NCI-H446 (cell line): ENCODE measurements around the gene NOP9.
"Not testable (repeated sequence)": the region's sequence is repeated elsewhere in the genome, so short reads cannot be mapped to it uniquely, and the experiment has no call there.

Experiments
- DNase-seq, 2 experiments: peaks; one replicate each; lab custom pipeline; 2025; lab: John Stamatoyannopoulos, UW

NOP9 gene

DNA sequence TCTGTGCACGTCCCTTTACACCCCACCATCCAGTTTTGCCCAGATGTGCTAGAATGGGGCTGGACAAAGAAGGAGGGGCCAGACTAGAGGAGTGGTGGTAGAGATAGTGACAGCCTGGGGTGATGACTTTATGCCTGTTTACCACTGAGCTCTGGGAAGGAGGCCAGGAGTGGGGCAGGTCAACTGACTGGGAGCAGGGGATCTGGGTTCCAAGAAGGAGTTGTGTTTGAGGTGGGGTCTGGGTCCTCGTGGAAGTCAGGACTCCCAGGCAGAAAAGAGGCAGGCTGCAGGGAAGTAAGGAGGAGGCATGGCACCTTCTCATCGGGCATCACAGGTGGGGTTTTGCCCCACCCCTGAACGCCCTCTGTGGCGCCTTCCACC, 10.6 kb downstream of the NOP9 start:
- no peak for DNase-seq

DNA sequence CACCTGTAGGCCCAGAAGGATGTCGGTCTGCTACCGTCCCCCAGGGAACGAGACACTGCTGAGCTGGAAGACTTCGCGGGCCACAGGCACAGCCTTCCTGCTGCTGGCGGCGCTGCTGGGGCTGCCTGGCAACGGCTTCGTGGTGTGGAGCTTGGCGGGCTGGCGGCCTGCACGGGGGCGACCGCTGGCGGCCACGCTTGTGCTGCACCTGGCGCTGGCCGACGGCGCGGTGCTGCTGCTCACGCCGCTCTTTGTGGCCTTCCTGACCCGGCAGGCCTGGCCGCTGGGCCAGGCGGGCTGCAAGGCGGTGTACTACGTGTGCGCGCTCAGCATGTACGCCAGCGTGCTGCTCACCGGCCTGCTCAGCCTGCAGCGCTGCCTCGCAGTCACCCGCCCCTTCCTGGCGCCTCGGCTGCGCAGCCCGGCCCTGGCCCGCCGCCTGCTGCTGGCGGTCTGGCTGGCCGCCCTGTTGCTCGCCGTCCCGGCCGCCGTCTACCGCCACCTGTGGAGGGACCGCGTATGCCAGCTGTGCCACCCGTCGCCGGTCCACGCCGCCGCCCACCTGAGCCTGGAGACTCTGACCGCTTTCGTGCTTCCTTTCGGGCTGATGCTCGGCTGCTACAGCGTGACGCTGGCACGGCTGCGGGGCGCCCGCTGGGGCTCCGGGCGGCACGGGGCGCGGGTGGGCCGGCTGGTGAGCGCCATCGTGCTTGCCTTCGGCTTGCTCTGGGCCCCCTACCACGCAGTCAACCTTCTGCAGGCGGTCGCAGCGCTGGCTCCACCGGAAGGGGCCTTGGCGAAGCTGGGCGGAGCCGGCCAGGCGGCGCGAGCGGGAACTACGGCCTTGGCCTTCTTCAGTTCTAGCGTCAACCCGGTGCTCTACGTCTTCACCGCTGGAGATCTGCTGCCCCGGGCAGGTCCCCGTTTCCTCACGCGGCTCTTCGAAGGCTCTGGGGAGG, 11.3 kb downstream of the NOP9 start, which contains the start of gene LTB4R:
Gene LTB4R, plus strand, starts transcription at position 857 of the 959 bp plus-strand sequence. CDS start 4,150 bp downstream, outside the sequence.
- no peak for DNase-seq

DNA sequence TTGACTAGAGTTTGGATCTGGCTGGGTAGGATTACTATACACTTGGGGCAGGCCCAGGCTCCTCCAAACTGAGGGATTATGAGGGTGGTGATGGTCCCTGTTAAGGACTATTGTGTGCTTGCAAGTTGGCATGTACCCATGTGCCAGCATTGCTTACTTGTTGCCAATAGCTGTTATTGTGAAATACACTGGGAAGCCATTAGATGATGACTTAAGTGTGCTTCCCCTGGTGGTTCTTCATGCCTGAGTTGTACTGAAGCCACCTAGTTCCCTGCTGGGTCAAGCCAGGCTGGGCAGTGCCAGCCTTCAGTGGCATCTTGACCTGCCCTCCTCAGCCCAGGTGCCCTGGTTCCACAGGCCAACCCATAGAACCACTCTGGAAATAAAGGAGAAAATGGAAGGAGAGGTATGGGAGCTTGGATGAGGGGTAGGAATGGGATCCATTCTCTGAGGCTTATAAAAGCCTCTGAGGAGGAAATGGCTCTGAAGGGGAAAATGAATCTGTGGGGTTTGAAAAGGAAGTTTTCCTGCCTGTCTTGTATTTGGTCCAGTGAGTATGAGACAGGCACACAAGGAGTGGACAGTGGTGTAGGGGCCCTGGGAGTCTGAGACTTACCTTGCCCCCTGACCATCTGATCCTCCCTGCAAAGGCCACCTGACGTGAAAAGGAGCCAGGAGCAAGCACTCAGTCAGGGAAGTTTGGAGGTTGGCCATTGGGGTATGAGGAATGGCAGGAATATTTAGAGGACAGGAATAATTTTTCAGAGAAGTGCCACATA, 12.4 kb downstream of the NOP9 start:
- no peak for DNase-seq

DNA sequence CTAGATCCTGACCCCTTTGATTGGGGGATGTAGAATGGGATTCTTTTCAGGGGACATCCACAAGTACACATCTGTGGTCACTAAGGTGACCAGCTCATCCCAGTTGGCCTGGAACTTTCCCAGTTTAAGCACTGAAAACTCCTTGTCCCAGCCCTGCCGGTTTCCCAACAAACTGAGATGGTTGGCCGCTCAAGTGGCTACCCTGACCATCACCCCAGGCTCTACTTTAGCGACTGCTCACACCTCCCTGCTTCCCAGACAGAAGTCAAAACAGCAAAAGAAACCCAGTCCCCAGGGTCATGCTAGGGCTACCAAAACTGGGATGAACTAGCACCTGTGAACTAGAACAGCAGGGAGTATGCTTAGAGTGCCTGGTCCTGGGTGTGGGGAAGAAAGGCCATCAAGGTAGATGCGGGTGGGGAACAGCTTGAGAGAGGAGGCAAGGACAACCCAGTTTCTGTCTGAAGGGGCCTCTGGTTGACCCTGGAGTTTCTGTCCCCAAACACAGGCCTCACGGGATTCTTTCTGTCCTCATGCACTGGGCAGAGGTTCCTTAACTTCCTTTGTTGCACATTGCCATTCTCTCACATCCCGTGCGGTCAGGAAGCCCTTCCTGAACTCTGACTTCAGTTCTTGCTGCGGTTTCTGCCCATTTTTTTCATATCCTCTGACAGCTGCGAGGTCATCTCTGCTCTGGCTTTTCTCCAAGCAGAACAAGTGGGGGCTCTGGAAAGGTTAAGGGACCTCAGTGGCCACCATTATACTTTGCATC, 13.3 kb downstream of the NOP9 start:
- no peak for DNase-seq

DNA sequence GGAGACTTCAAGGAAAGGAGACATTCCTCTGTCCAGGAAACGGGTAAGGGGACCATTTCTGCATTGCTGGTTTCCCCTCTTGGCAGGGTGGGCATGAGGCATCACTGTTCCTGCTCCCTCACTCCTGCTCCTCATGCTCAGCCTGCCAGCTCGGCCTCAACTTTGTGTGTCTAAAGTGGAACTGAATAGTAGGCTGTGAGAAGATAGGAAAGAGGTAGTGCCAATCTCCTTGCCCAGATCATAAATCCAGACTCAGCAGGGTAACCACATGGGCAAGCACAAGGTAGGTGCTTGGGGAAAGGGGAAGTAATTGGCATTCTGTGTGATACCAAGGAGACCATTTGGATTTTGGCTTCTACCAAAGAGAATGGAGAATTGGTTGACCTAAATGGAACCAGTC, 14.3 kb downstream of the NOP9 start:
- DNase-seq: no peak

GRCh38 chr14:24314377-24315193, 14.9 kb downstream of the NOP9 start:
- no peak for DNase-seq

- DNase-seq: no peak
Observed at GRCh38 chr14:24315243-24315806, 15.7 kb downstream of the NOP9 start.

- no peak for DNase-seq
Observed at GRCh38 chr14:24315807-24316596, 16.4 kb downstream of the NOP9 start.

DNA sequence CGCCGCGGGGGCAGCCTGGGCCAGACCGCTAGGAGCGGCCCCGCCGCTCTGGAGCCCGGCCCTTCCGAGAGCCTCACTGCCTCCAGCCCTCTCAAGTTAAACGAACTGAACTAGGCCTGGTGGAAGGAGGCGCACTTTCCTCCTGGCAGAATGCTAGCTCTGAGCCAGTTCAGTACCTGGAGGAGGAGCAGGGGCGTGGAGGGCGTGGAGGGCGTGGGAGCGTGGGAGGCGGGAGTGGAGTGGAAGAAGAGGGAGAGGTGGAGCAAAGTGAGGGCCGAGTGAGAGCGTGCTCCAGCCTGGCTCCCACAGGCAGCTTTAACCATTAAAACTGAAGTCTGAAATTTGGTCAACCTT, 16.9 kb downstream of the NOP9 start:
- DNase-seq: no peak

DNA sequence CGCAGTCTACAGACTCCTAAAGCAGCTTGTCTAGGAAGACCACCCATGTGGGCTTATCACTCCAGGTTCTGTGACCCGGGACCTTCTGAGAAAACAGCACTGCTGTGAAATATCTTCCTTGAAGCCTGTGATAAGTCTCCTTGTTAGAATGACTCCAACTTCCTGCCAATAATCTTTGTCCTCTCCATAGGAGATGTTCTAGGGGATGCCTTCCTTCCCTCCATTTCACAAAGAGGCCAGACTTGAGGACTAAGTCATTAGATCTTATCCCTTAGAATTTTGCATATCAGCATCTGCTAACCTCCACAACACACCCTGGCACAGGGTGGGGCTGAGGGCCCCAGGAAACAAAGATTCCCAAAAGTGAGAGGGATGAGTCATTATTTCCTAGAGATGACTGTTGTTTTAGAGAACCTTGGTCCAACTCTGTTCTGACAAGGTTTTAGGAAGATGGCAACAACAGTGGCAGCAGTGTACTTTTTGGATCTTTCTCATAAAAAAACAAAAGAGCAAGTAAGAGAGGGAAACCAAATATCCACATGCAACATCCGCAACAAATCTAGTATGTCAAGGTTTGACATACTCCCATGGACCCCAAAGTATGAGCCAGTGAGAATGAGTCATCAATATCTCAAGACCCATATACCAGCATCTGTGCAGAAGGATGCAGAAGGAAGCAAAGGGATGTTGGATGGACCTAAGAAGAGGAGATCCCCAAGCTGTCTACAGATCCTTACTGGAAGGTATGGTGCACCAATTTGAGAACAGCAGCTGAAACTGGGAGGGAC, 17.7 kb downstream of the NOP9 start:
- no peak for DNase-seq

GRCh38 chr14:24321212-24321975, 21.7 kb downstream of the NOP9 start:
- no peak for DNase-seq

DNA sequence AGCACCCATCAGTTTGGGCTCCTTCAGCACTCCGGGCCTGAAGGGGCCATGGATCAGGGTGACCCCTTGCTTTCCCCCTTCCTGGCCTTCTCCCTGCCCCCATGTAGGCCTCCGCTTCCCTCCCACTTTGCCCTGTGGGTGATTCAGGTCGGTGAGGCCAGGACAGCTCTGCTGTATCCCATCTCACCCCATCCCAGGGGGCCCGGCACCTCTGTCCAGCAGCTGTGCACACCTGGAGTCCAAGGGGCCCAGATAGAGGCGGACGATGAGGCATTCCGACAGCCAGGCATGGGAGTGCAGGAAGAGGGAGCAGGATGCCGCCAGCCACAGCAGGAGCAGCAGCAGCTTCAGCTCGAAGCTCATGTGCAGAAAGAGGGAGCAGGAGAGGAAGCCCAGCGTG, 23.0 kb downstream of the NOP9 start:
- DNase-seq: no peak

DNA sequence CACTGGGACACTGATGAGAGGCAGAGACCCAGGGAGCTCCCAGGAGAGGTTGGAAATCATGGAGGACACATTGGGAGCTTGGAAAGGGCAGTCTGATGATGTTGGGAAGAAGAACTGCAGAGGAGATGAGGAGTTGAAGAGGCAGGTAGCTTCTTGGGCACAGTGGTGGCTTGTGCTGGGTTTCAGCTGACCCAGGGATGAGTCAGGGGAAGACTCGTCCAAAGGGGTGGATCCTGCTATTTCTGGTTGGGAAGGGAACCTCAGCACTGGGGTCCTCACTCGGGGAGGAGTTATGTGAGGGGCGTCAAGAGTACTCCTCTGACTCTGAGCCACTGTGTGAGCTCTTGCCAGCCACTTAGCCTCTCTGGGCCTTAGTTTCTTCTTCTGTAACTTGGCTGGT, 23.7 kb downstream of the NOP9 start:
- no peak for DNase-seq

- DNase-seq: no peak
Observed at GRCh38 chr14:24324024-24324423, 24.4 kb downstream of the NOP9 start.

DNA sequence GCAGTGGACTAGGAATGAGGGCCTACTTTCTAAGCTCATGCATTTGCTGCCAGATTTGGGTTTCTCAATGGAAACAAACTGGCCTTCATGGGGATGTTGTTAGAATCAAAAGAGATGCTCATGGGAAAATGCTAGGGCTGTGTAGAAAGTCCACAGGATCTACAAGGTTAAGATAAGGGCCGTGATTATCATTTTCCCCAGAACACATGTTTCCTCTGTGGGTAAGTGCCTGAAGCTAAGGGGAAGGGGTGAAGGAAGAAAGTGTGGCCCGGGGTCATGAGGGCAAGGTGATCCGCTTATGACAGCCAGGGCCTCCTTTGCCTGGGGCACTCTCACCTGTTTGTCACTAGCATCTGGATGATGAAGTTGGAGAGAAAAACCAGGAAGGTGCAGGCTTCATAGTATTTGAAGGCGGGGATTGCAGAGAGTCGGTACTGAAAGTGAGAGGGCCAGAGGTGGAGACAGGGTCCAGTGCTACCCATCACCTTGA, 25.4 kb downstream of the NOP9 start:
- DNase-seq: no peak

- DNase-seq: no peak
Observed at GRCh38 chr14:24325963-24326362, 26.3 kb downstream of the NOP9 start.

DNA sequence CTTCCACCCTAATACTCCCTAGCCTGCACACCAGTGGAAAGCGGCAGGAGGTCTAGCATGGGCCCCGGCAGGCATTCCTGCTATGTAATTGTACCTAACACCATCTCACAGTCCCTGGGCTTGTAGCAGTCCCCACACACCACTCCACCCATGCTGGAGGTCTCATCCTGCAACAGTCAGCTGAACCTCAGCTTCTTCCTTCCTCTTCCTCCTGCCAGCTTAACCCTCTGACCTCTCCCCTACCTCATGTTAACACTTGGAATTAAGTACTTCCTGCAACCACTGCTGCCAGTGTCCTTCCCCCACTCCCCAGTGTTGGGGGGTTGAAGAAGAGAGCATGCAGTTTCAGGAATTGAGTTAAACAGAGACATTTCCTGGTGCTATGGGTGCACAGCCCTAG, 27.7 kb downstream of the NOP9 start:
- no peak for DNase-seq

DNA sequence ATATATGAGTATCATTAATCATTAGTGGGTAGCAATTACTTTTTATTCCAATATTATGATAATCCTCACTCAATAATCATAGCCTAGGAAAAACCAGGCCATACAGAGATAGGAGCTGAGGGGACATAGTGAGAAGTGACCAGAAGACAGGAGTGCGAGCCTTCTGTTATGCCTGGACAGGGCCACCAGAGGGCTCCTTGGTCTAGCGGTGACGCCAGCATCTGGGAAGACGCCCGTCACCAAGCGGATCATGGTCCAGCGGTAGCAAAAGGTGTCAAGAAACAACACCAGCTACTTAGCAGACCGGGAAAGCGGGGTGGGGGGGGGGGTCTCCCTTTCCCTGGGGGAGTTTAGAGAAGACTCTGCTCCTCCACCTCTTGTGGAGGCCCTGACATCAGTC, 28.3 kb downstream of the NOP9 start:
- not testable (repeated sequence) for DNase-seq
